GM23338 (cell line): ENCODE data around the gene EHBP1L1.

Experiments used
- CREB1 ChIP-seq: fragments of 250-450 bp; sonication (Bioruptor Pico); IDR thresholded peaks from 2 replicates; pipeline ENCODE4 v1.5.0; 2020; ENCODE audit warnings: low read depth, mild to moderate bottlenecking, moderate library complexity
- CTCF ChIP-seq, 2 experiments: fragments of 200-600 bp in 1 of 2; sonication (generic) in 1 of 2; conservative IDR thresholded peaks; 2 replicates each; pipeline versions ENCODE4 v1.5.1 to v1.6.1; 2016 to 2017; ENCODE audit warnings: antibody characterized with exemption in 2 of 2, low read depth in 2 of 2, mild to moderate bottlenecking in 2 of 2, moderate library complexity in 1 of 2
- REST ChIP-seq: IDR thresholded peaks from one replicate; pipeline ENCODE4 v1.6.1; 2018; ENCODE audit warnings: antibody characterized with exemption; ENCODE audit not compliant: unreplicated experiment
- ZNF462 ChIP-seq: fragments of 250-450 bp; sonication (Bioruptor Pico); IDR thresholded peaks from 2 replicates; pipeline ENCODE4 v1.5.0; 2020; ENCODE audit warnings: mild to moderate bottlenecking, moderate library complexity

GRCh38 chr11:65615950-65616574, 40.2 kb downstream of the EHBP1L1 start:
- TF ChIP-seq REST (no peak), CTCF (conservative IDR thresholded peaks at IDR 0.05; ENCODE audit: low read depth in 2 of 2) (no peak), CREB1 (no peak), ZNF462 (CRISPR knock-in tag) (no peak)
